IMR-90 (cell line): ENCODE results near the gene PAF1.

Source experiments
- RCOR1 ChIP-seq: IDR thresholded peaks from 2 replicates; pipeline ENCODE4 v1.6.1; 2012; ENCODE audit warnings: mild to moderate bottlenecking, low read length, improper control_type of control experiment; ENCODE audit not compliant: insufficient replicate concordance
- TF ChIP-seq, protein P1 (sequence below): conservative IDR thresholded peaks from 2 replicates; pipeline ENCODE4 v1.5.1; 2012; ENCODE audit warnings: mild to moderate bottlenecking, low read depth, low read length, improper control_type of control experiment

DNA sequence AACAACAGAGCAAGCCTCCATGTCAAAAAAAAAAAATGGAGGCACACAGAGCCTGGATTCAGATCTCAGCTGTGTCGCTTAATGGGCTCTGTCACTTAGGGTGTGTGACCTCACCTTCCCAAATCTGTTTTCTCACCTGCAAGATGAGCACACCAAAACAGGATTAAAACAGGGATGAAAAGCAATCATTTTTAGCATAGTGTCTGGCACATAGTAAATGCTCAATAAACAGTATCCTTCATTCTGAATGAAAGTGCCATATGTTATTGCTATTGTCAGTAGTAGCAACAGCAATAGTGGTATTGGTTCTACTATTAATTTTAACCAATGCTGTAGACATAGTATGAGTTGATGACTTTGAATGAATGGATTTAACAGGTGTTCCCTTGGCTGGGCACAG lies 25.4 kb downstream of the PAF1 start:
- no peak for TF ChIP-seq RCOR1
- TF ChIP-seq, protein P1, sequence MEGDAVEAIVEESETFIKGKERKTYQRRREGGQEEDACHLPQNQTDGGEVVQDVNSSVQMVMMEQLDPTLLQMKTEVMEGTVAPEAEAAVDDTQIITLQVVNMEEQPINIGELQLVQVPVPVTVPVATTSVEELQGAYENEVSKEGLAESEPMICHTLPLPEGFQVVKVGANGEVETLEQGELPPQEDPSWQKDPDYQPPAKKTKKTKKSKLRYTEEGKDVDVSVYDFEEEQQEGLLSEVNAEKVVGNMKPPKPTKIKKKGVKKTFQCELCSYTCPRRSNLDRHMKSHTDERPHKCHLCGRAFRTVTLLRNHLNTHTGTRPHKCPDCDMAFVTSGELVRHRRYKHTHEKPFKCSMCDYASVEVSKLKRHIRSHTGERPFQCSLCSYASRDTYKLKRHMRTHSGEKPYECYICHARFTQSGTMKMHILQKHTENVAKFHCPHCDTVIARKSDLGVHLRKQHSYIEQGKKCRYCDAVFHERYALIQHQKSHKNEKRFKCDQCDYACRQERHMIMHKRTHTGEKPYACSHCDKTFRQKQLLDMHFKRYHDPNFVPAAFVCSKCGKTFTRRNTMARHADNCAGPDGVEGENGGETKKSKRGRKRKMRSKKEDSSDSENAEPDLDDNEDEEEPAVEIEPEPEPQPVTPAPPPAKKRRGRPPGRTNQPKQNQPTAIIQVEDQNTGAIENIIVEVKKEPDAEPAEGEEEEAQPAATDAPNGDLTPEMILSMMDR, result no peak
